ENCODE results near the gene H1-8.

The H1-8 gene

DNA sequence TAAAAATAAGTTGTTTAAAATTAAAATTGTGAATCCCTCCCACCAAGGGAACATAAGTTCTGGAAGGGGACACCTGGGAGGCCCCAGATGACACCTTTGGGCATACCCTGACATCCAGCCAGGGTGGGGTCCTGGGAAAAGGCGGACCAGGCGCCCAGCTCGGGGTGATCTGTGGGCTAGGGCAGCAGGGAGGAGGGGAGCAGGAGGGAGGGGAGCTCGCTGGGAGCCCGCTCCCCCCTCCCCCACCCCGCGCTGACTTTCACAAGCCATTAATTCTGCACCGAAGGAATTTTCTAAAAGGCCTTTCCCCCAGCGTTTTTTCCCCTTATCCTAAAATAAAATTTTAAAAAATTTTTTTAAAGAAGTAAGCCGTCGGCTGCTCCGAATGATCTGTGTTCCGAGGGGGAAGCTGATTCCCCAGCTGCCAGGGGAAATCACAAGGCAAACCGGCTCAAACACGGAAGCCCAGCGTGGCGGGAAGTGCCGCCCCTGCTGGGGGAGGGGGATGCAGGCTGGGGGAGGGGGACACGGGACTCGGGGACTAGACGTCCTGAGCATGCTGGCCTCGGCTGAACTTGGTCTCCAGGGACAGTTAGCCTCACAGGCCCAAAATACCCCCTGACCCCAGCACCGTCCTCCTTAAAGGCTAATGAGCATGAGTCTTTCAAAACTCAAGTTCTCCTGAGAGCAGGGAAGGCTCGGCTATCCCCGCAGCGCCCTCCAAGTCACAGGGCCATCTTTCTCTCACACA lies 49.6 kb downstream of the H1-8 start:
- TF ChIP-seq, protein P1, sequence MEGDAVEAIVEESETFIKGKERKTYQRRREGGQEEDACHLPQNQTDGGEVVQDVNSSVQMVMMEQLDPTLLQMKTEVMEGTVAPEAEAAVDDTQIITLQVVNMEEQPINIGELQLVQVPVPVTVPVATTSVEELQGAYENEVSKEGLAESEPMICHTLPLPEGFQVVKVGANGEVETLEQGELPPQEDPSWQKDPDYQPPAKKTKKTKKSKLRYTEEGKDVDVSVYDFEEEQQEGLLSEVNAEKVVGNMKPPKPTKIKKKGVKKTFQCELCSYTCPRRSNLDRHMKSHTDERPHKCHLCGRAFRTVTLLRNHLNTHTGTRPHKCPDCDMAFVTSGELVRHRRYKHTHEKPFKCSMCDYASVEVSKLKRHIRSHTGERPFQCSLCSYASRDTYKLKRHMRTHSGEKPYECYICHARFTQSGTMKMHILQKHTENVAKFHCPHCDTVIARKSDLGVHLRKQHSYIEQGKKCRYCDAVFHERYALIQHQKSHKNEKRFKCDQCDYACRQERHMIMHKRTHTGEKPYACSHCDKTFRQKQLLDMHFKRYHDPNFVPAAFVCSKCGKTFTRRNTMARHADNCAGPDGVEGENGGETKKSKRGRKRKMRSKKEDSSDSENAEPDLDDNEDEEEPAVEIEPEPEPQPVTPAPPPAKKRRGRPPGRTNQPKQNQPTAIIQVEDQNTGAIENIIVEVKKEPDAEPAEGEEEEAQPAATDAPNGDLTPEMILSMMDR (IDR thresholded peaks at IDR 0.05; ENCODE audit: low read depth, low read length) = no peak
- no peak overlapping the region for H3K4me3 ChIP-seq (ENCODE audit: low read depth, low read length)

DNA sequence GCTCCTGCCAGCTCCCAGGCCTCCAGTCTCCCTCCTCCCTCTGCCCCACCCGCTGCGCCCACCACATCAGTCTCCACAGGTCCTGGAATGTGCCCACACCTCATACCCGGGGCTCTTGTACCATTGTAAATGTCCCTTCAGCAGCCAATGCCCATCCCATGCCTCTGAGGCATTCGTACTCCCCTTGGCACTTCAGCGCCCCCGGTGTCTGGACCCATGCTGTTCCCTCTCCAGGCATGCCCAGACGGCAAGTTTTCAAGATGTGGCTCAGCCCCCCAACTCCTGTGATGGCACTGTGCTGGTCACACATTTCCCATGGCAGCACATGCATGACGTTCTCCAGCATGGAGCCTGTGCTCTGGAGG lies 50.2 kb downstream of the H1-8 start:
- H3K4me3 ChIP-seq (ENCODE audit: low read depth, low read length) = no peak overlapping the region
- TF ChIP-seq, protein P1 (IDR thresholded peaks at IDR 0.05; ENCODE audit: low read depth, low read length) = no peak

DNA sequence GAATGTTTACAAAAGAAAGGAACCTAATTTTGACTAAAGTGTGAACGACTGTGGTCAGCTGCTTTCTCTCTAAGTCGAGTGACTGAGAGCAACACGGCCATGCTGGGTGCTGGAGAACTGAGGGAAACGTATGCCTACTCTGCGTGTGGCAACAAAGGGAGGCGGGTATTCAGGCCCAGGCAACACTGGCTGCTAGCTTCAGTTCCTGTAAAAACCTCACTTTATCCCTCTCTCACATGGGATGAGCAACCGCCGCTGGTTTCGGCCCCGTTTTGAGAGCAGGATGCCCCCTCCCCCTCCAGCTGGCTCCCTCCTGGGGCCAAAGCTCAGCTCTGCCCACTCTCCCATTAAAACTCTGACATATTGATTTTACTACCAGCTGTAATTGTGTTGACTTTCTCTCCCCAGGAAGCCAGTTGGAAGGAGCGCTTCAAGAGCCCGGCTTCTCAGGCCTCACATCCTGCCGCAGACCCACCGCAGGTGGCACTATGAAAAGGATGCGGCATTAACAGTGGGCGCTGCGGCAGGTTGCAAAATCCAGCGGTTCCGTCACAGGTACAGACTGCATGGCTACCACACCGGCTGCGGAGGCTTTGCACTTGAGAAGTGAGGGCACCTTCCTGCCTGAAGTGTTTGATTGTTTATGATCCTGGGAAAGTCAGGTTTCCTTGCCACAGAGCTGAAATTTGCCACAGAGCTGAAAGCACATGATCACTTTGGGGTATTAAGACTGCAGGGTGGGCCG lies 50.8 kb downstream of the H1-8 start:
- no peak overlapping the region for H3K4me3 ChIP-seq (ENCODE audit: low read depth, low read length)
- TF ChIP-seq, protein P1 (IDR thresholded peaks at IDR 0.05; ENCODE audit: low read depth, low read length) = no peak

DNA sequence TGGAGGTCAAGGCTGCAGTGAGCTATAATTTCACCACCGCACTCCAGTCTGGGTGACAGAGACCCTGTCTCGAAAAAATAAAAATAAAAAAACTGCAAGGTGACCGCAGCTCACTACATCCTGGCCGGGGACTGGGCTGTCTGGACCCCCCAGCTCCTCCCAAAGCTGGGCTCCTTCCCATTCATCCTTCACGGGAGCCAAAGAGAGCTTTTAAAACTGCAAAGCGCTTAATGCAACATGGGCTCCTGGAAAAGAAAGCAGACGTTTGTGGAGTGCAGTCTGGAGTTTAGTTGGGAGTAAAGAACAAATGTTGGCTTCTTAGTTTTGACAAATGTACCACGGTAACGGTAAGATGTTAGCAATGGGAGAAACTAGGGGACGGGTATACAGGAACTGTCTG lies 51.4 kb downstream of the H1-8 start:
- TF ChIP-seq, protein P1 (IDR thresholded peaks at IDR 0.05; ENCODE audit: low read depth, low read length) = no peak
- H3K4me3 ChIP-seq (ENCODE audit: low read depth, low read length) = no peak overlapping the region

DNA sequence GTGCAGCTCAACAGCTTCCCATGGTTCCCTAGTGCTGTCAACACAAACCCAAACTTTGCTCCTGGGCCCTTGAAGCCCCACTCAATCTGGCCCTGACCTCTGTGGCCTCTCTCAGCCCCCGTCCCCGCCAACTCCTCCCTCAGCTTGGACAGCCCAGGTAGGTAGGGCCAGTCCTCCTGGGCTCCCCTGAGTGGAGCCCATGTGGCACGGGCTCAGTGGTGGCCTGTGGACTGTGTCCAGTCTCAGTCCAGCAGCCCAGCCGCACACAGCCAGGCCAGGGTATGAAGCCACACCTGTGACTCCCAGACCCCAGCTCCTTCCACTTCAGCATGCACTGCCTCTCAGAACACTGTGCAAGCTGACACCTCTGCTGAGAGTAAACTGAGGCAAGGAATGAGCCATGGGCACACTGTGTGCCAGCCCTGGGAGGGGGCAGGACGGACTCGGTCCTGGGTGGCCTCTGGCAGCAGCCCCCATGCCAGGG lies 52.0 kb downstream of the H1-8 start:
- TF ChIP-seq, protein P1 (IDR thresholded peaks at IDR 0.05; ENCODE audit: low read depth, low read length) = no peak
- no peak overlapping the region for H3K4me3 ChIP-seq (ENCODE audit: low read depth, low read length)

DNA sequence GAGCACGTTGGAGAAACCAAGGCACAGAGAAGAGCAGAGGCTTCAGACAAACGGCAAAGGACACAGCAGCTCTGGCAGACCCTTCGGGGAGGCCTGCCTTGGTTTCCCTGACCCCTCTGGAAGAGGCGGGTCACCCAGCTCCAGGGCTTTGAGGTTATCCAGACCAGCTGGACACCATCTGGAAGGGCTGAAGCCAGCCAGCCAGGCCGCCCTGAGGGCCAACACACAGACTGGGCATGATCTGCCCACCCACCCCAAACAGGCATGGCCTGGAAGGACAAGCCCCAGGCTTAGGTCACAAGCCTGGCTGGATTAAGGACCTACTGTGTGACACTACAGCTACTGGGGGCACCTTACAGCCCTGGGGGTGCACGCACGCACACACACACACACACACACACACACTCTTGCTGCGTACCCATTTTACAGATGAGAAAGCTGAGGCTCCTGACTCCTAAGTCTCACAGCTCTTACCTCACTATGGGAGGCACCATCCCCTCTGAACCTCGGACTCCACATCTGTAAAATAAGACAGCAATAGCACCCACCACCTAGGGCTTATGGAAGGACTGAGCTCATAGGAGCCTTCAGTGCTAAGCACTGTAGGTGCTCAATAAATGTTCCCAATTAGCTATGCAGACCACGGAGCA lies 52.7 kb downstream of the H1-8 start:
- TF ChIP-seq, protein P1 (IDR thresholded peaks at IDR 0.05; ENCODE audit: low read depth, low read length) = no peak
- no peak overlapping the region for H3K4me3 ChIP-seq (ENCODE audit: low read depth, low read length)

Data from WI38 (cell line).